Testis (tissue), 3 donors: ENCODE data around the gene ZNF385A. TPM values are rescaled to one million over a fixed set of nuclear protein-coding genes. Genes with fewer than 3 reads are reported as not detected.

ENCODE experiments used
- DNase-seq: peaks from one replicate; pipeline ENCODE4 v3.0.0-alpha.2; 2019
- H3K27ac ChIP-seq, 2 donors: fragments of 200-600 bp; sonication (generic); one replicate each; pipeline ENCODE4 v1.5.1; 2019
- H3K27me3 ChIP-seq: fragments of 200-600 bp; sonication (generic); one replicate; pipeline ENCODE4 v1.5.1; 2019
- H3K36me3 ChIP-seq: fragments of 200-600 bp; sonication (generic); one replicate; pipeline ENCODE4 v1.5.1; 2017; ENCODE audit warnings: low read depth; ENCODE audit errors: missing control alignments
- H3K4me1 ChIP-seq: fragments of 200-600 bp; sonication (generic); one replicate; pipeline ENCODE4 v1.5.1; 2019
- H3K4me3 ChIP-seq, 2 donors: fragments of 200-600 bp; sonication (generic); one replicate each; pipeline ENCODE4 v1.5.1; 2017 to 2019
- H3K9me3 ChIP-seq: fragments of 200-600 bp; sonication (generic); one replicate; pipeline ENCODE4 v1.5.1; 2017
- CTCF ChIP-seq, 3 experiments: fragments of 450-650 bp in 2 of 3; fragments of 200-600 bp in 1 of 3; sonication (generic) in 1 of 3; IDR thresholded peaks; one replicate each; pipeline ENCODE4 v1.5.1; 2016 to 2019; ENCODE audit warnings: antibody characterized with exemption in 3 of 3, mild to moderate bottlenecking in 2 of 3, moderate library complexity in 1 of 3
- POLR2A ChIP-seq: fragments of 450-650 bp; IDR thresholded peaks from one replicate; pipeline ENCODE4 v1.6.1; 2017; ENCODE audit warnings: antibody characterized with exemption, mild to moderate bottlenecking, moderate library complexity
- WGBS, 2 donors: methylation state at CpG; one replicate each; pipeline ENCODE4 v1.1.5; 2018; 5-methylcytosine and 5-hydroxymethylcytosine counted together
- intact Hi-C: fragments of 100-400 bp; cut with DNase I; formaldehyde crosslinking; loops from one replicate; pipeline ENCODE4 v1.15.1; 2023; ENCODE audit warnings: low total_unique reads
- polyA plus RNA-seq: library from polyadenylated mRNA; stranded (reverse); fragments of 350-450 nt; fragmentation: Illumina TruSeq; extraction: RNeasy Lipid Tissue Mini Kit (QIAGEN cat#74804); gene quantifications from one replicate; pipeline ENCODE4 v1.2.3, GENCODE V29; 2014; ENCODE audit warnings: low read depth, low replicate concordance; ENCODE audit not compliant: insufficient read depth
- total RNA-seq, 2 donors: library from RNA; depleted of rRNA; stranded (reverse); fragments of >200 nt; gene quantifications; one replicate each; pipeline ENCODE4 v1.2.3, GENCODE V29; 2016

Gene ZNF385A
- total and polyA plus RNA-seq, 3 donors from 2014 or later, result 3.5 to 10.9 (median 5.6) TPM

- Histone ChIP-seq H3K4me3 (no peak overlapping the region), H3K27ac (no peak overlapping the region), H3K27me3 (no peaks in the 10 kb centered on the region), H3K36me3 (no peaks in the 10 kb centered on the region), H3K4me1 (peaks cover 4% of the 10 kb centered on the region), H3K9me3 (no peaks in the 10 kb centered on the region)
- 50 to 59% methylated on average over 2 of the region's 2 CpGs for WGBS, 2 donors
- intact Hi-C loops, result no loop called here
- TF ChIP-seq POLR2A (no peak), CTCF (IDR thresholded peaks at IDR 0.05) (no peak)
- DNase-seq, result no peak
These were observed 41.2 kb upstream of the ZNF385A start for GRCh38 chr12:54425702-54426101.

GRCh38 chr12:54424224-54424623 is 39.7 kb upstream of the ZNF385A start:
- no peak overlapping the region for H3K4me3 ChIP-seq
- no peak overlapping the region for H3K27ac ChIP-seq
- H3K27me3 ChIP-seq, result no peaks in the 10 kb centered on the region
- no peaks in the 10 kb centered on the region for H3K36me3 ChIP-seq
- 49 to 72% methylated on average over 3 of the region's 3 CpGs for WGBS, 2 donors
- peaks cover 4% of the 10 kb centered on the region for H3K4me1 ChIP-seq
- H3K9me3 ChIP-seq, result no peaks in the 10 kb centered on the region
- intact Hi-C loops, result no loop called here
- DNase-seq, result no peak
- no peak for TF ChIP-seq CTCF (IDR thresholded peaks at IDR 0.05)
- TF ChIP-seq POLR2A, result no peak

GRCh38 chr12:54423816-54424150 is 39.2 kb upstream of the ZNF385A start:
- Histone ChIP-seq H3K27ac (no peak overlapping the region), H3K36me3 (no peaks in the 10 kb centered on the region), H3K4me3 (no peak overlapping the region), H3K4me1 (peaks cover under 1% of the 10 kb centered on the region), H3K9me3 (no peaks in the 10 kb centered on the region), H3K27me3 (no peaks in the 10 kb centered on the region)
- intact Hi-C loops, result no loop called here
- TF ChIP-seq POLR2A, result no peak
- TF ChIP-seq CTCF (IDR thresholded peaks at IDR 0.05), result no peak
- 72 to 78% methylated on average over 5 of the region's 5 CpGs for WGBS, 2 donors
- DNase-seq, result no peak

GRCh38 chr12:54421879-54422250 is 37.3 kb upstream of the ZNF385A start:
- H3K27ac ChIP-seq, result no peak overlapping the region

More at GRCh38 chr12:54421879-54422250, 37.3 kb upstream of the ZNF385A start:
- H3K27me3 ChIP-seq, result no peaks in the 10 kb centered on the region
- H3K9me3 ChIP-seq, result no peaks in the 10 kb centered on the region
- intact Hi-C loops, result no loop called here
- TF ChIP-seq POLR2A (no peak), CTCF (IDR thresholded peaks at IDR 0.05) (no peak)
- no peaks in the 10 kb centered on the region for H3K4me1 ChIP-seq
- no peak for DNase-seq
- no peak overlapping the region for H3K4me3 ChIP-seq
- H3K36me3 ChIP-seq, result no peaks in the 10 kb centered on the region
- 78 to 86% methylated on average over 2 of the region's 2 CpGs for WGBS, 2 donors
